ENCODE results near the gene ITGBL1. TPM values are rescaled to one million over a fixed set of nuclear protein-coding genes. Genes with fewer than 3 reads are reported as not detected.

Gene ITGBL1
- total RNA-seq, 1 experiment from 2014 or later, result 0.22 TPM

GRCh38 chr13:101673360-101674105, 221.1 kb downstream of the ITGBL1 start:
- Mint-ChIP-seq H3K9me3 (no peaks in the 10 kb centered on the region), H3K27me3 (ENCODE audit: low read depth) (no peaks in the 10 kb centered on the region), H3K4me1 (no peaks in the 10 kb centered on the region), H3K27ac (no peak overlapping the region), H3K36me3 (no peaks in the 10 kb centered on the region), H3K4me3 (no peak overlapping the region)
- no peak for DNase-seq (ENCODE audit: low spot score)
- ATAC-seq, result no peak
- ChIA-PET CTCF (no interaction called here), POLR2A (no interaction called here)
- TF ChIP-seq CDX4 (CRISPR knock-in tag; IDR thresholded peaks at IDR 0.05; ENCODE audit: borderline replicate concordance), result no peak
- TF ChIP-seq IRF2 (CRISPR knock-in tag; IDR thresholded peaks at IDR 0.05; ENCODE audit: borderline replicate concordance, low read depth), result no peak
- no peak for TF ChIP-seq FOXJ3 (CRISPR knock-in tag; IDR thresholded peaks at IDR 0.05; ENCODE audit: borderline replicate concordance)
- TF ChIP-seq NR3C1 (CRISPR knock-in tag; conservative IDR thresholded peaks at IDR 0.05; ENCODE audit: low read depth), result no peak
- no peak for TF ChIP-seq ZBTB43 (CRISPR knock-in tag; IDR thresholded peaks at IDR 0.05)
- no peak for TF ChIP-seq NFATC4 (CRISPR knock-in tag; IDR thresholded peaks at IDR 0.05)
- TF ChIP-seq STAT6 (CRISPR knock-in tag; conservative IDR thresholded peaks at IDR 0.05; ENCODE audit: low read depth), result no peak
- no peak for TF ChIP-seq ATF3 (CRISPR knock-in tag; conservative IDR thresholded peaks at IDR 0.05)
- TF ChIP-seq FOXP1 (CRISPR knock-in tag; IDR thresholded peaks at IDR 0.05; ENCODE audit: borderline replicate concordance), result no peak
- TF ChIP-seq TP53 (CRISPR knock-in tag; IDR thresholded peaks at IDR 0.05), result no peak
- no peak for TF ChIP-seq EMX1 (CRISPR knock-in tag; IDR thresholded peaks at IDR 0.05)
- TF ChIP-seq ERG (CRISPR knock-in tag; IDR thresholded peaks at IDR 0.05), result no peak
- TF ChIP-seq ZSCAN18 (CRISPR knock-in tag; IDR thresholded peaks at IDR 0.05), result no peak
- TF ChIP-seq ESRRA (CRISPR knock-in tag; IDR thresholded peaks at IDR 0.05; ENCODE audit: borderline replicate concordance), result no peak
- TF ChIP-seq TCF7 (CRISPR knock-in tag; IDR thresholded peaks at IDR 0.05; ENCODE audit: low read depth), result no peak
- no peak for TF ChIP-seq GABPB1 (CRISPR knock-in tag; IDR thresholded peaks at IDR 0.05)
- TF ChIP-seq AFF4 (CRISPR knock-in tag; IDR thresholded peaks at IDR 0.05; ENCODE audit: borderline replicate concordance), result no peak
- no peak for TF ChIP-seq ZNF281 (CRISPR knock-in tag; IDR thresholded peaks at IDR 0.05)
- no peak for TF ChIP-seq SMAD3 (CRISPR knock-in tag; IDR thresholded peaks at IDR 0.05; ENCODE audit: borderline replicate concordance)
- no peak for TF ChIP-seq CBFB (CRISPR knock-in tag; IDR thresholded peaks at IDR 0.05; ENCODE audit: low read depth)
